Endothelial cell of umbilical vein (primary cell): ENCODE data around the gene PAK4. TPM values are rescaled to one million over a fixed set of nuclear protein-coding genes. Genes with fewer than 3 reads are reported as not detected.

Source experiments
- BruUV-seq: library from RNA; stranded (reverse); fragments of 400-500 nt; replicated peaks from 2 replicates; lab custom pipeline; 2021; lab: Mats Ljungman, UMichigan
- CTCF ChIA-PET: fragments of 300-600, 350-600 bp; sonication (Branson Sonifier 250); formaldehyde crosslinking; loops from one replicate; lab custom pipeline; 2021; ENCODE audit warnings: antibody characterized with exemption, inconsistent platforms; lab: Charles Lee
- POLR2A ChIA-PET: fragments of 300-600, 350-600 bp; sonication (Branson Sonifier 250); formaldehyde crosslinking; loops from one replicate; lab custom pipeline; 2021; ENCODE audit warnings: antibody characterized with exemption, inconsistent platforms; lab: Charles Lee
- DNase-seq: peaks from one replicate; pipeline ENCODE4 v3.0.0-alpha.2; 2011; ENCODE audit warnings: low read depth, low spot score
- FAIRE-seq: peaks from 2 replicates; lab custom pipeline; 2011; peaks lifted over from hg19 to GRCh38; lab: Jason Lieb, UNC
- H2AFZ ChIP-seq: 2 replicates; pipeline ENCODE4 v1.6.0; 2012; ENCODE audit warnings: low read depth, low read length, control low read depth, inconsistent platforms
- H3K27ac ChIP-seq: 2 replicates; pipeline ENCODE4 v1.5.1; 2011; ENCODE audit warnings: low read depth, mild to moderate bottlenecking, control low read depth, low read length, moderate library complexity; ENCODE audit not compliant: insufficient read depth
- H3K27me3 ChIP-seq, 2 experiments: 2 replicates each; pipeline versions ENCODE4 v1.6.0 to v1.6.1; 2011; ENCODE audit warnings: low read length in 2 of 2, mixed read lengths in 1 of 2; ENCODE audit not compliant: control insufficient read depth in 2 of 2, insufficient read depth in 2 of 2
- H3K36me3 ChIP-seq, 2 experiments: 2 replicates in 1 of 2; 3 replicates in 1 of 2; pipeline ENCODE4 v1.5.1; 2011; ENCODE audit warnings: low read length in 2 of 2, mild to moderate bottlenecking in 1 of 2, moderate library complexity in 1 of 2; ENCODE audit not compliant: control insufficient read depth in 2 of 2, insufficient read depth in 2 of 2; ENCODE audit errors: extremely low read depth in 1 of 2
- H3K4me1 ChIP-seq: 3 replicates; pipeline ENCODE4 v1.5.1; 2011; ENCODE audit warnings: mild to moderate bottlenecking, low read length; ENCODE audit not compliant: control insufficient read depth, insufficient read depth; ENCODE audit errors: extremely low read depth
- H3K4me2 ChIP-seq: 2 replicates; pipeline ENCODE4 v1.6.1; 2011; ENCODE audit warnings: low read length, control low read depth, mixed read lengths; ENCODE audit not compliant: insufficient read depth
- H3K4me3 ChIP-seq, 3 experiments: fragments of 200-600 bp in 1 of 3; sonication (generic), shearing (Covaris generic) in 1 of 3; replicated peaks in 1 of 3; 2 replicates each; pipeline ENCODE4 v1.5.1; 2011 to 2016; ENCODE audit warnings: control low read depth in 3 of 3, low read length in 3 of 3, mild to moderate bottlenecking in 2 of 3, inconsistent platforms in 1 of 3, low read depth in 1 of 3, moderate library complexity in 1 of 3; ENCODE audit not compliant: insufficient read depth in 1 of 3
- H3K79me2 ChIP-seq: 2 replicates; pipeline ENCODE4 v1.6.0; 2012; ENCODE audit warnings: low read length, inconsistent platforms; ENCODE audit not compliant: control insufficient read depth, insufficient read depth
- H3K9ac ChIP-seq: replicated peaks from 2 replicates; pipeline ENCODE3; 2011; ENCODE audit warnings: low read length, control low read depth; ENCODE audit not compliant: insufficient read depth; ENCODE audit errors: extremely low read depth
- H3K9me1 ChIP-seq: replicated peaks from 3 replicates; pipeline ENCODE4 v1.6.0; 2011; ENCODE audit warnings: mild to moderate bottlenecking, low read length; ENCODE audit not compliant: control insufficient read depth, insufficient read depth; ENCODE audit errors: extremely low read depth
- H3K9me3 ChIP-seq: replicated peaks from 2 replicates; pipeline ENCODE4 v1.5.1; 2012; ENCODE audit warnings: low read length, inconsistent platforms; ENCODE audit not compliant: control insufficient read depth, insufficient read depth
- H4K20me1 ChIP-seq: replicated peaks from 2 replicates; pipeline ENCODE3; 2011; ENCODE audit warnings: mild to moderate bottlenecking, low read length; ENCODE audit not compliant: control insufficient read depth, insufficient read depth; ENCODE audit errors: extremely low read depth
- CTCF ChIP-seq, 2 donors: IDR thresholded peaks; 1 replicate in 1 of 2; 2 replicates in 1 of 2; pipeline ENCODE4 v1.5.1; 2011; ENCODE audit warnings: low read length in 2 of 2, mild to moderate bottlenecking in 2 of 2, moderate library complexity in 2 of 2, control low read depth in 1 of 2, inconsistent platforms in 1 of 2, low read depth in 1 of 2; ENCODE audit not compliant: insufficient read depth in 1 of 2; ENCODE audit errors: extremely low read depth in 1 of 2
- EZH2 ChIP-seq: IDR thresholded peaks from 2 replicates; pipeline ENCODE4 v1.6.1; 2012; ENCODE audit warnings: borderline replicate concordance, low read depth, mild to moderate bottlenecking, moderate library complexity, low read length, inconsistent platforms; ENCODE audit not compliant: severe bottlenecking
- FOS ChIP-seq: IDR thresholded peaks from 2 replicates; pipeline ENCODE4 v1.6.1; 2011; ENCODE audit warnings: mild to moderate bottlenecking, low read length, moderate library complexity, borderline replicate concordance; ENCODE audit not compliant: insufficient read depth
- GATA2 ChIP-seq: IDR thresholded peaks from 2 replicates; pipeline ENCODE4 v1.7.0; 2011; ENCODE audit warnings: low read depth, mild to moderate bottlenecking, moderate library complexity, mixed read lengths, low read length; ENCODE audit not compliant: insufficient read length, insufficient read depth
- JUN ChIP-seq: IDR thresholded peaks from 2 replicates; pipeline ENCODE4 v1.6.1; 2011; ENCODE audit warnings: borderline replicate concordance, low read depth; ENCODE audit not compliant: insufficient read length, insufficient read depth
- MYC ChIP-seq: IDR thresholded peaks from one replicate; pipeline ENCODE4 v1.6.1; 2011; ENCODE audit warnings: mild to moderate bottlenecking, low read depth, low read length
- POLR2A ChIP-seq: IDR thresholded peaks from 2 replicates; pipeline ENCODE4 v1.6.1; 2012; ENCODE audit warnings: low read depth, mild to moderate bottlenecking, control low read depth, low read length
- POLR2AphosphoS5 ChIP-seq: IDR thresholded peaks from 2 replicates; pipeline ENCODE4 v1.6.1; 2012; ENCODE audit warnings: low read depth, mild to moderate bottlenecking, control low read depth, low read length, moderate library complexity; ENCODE audit not compliant: insufficient read depth
- dilution Hi-C: fragments of 300-500 bp; cut with MboI; formaldehyde crosslinking; loops from one replicate; pipeline ENCODE4 v1.15.0; 2019; ENCODE audit warnings: low sequenced_read_pairs; ENCODE audit not compliant: extremely low pct_ligation_motif_present
- intact Hi-C: fragments of 100-400 bp; cut with micrococcal nuclease; formaldehyde crosslinking; loops from one replicate; pipeline ENCODE4 v1.10.0; 2022
- polyA plus RNA-seq, 4 experiments: library from polyadenylated mRNA; depleted of rRNA in 3 of 4; stranded (reverse) in 3 of 4; unstranded in 1 of 4; fragments of >200 nt; gene quantifications; 2 replicates each; pipeline versions ENCODE4 v1.2.1 to v1.2.3, GENCODE V29; 2011 to 2012; ENCODE audit warnings: missing spikeins in 1 of 4
- total RNA-seq: library from RNA; stranded (reverse); gene quantifications from 2 replicates; pipeline ENCODE4 v1.2.3, GENCODE V29; 2021
- TF ChIP-seq, protein P1 (sequence below): IDR thresholded peaks from 2 replicates; pipeline ENCODE4 v1.6.1; 2011; ENCODE audit not compliant: insufficient read depth, insufficient read length

PAK4 gene
- total and polyA plus RNA-seq, 2 donors (not counting 3 experiments of a cell fraction or from before 2014, with no cell fraction given), result 39.8 to 55.4 TPM

GRCh38 chr19:39173502-39173991 is 48.0 kb downstream of the PAK4 start:
- H3K9me3 ChIP-seq, result no peaks in the 10 kb centered on the region
- H3K4me2 ChIP-seq, result no peak overlapping the region
- TF ChIP-seq POLR2AphosphoS5, result no peak
- CTCF ChIA-PET, result interaction anchor here (1.1 kb wide), 1 partner anchor 122 kb away, joined by 3 read pairs; no protein-coding TSS in a partner anchor
- intact Hi-C loops, result no loop called here
- no peaks in the 10 kb centered on the region for H3K4me1 ChIP-seq
- H3K9me1 ChIP-seq, result no peaks in the 10 kb centered on the region
- no peak overlapping the region for H2AFZ ChIP-seq
- no peak overlapping the region for H3K27ac ChIP-seq
- BruUV-seq, result no TSS peak
- FAIRE-seq, result no peak
- no peaks in the 10 kb centered on the region for H3K79me2 ChIP-seq
- no peak overlapping the region for H3K4me3 ChIP-seq
- no peaks in the 10 kb centered on the region for H4K20me1 ChIP-seq
- H3K9ac ChIP-seq, result no peak overlapping the region
- H3K36me3 ChIP-seq, result peaks cover 3 to 37% of the 10 kb centered on the region in 2 experiments
- dilution Hi-C loops, result no loop called here
- H3K27me3 ChIP-seq, result no peaks in the 10 kb centered on the region
- DNase-seq, result no peak
- POLR2A ChIA-PET, result no interaction called here

- TF ChIP-seq MYC, result no peak
- TF ChIP-seq POLR2AphosphoS5, result no peak
- TF ChIP-seq EZH2, result no peak
- TF ChIP-seq CTCF (IDR thresholded peaks at IDR 0.05; ENCODE audit: extremely low read depth in 1 of 2, insufficient read depth in 1 of 2, low read depth in 1 of 2, low read length in 2 of 2), result no peak
- TF ChIP-seq JUN, result no peak
- no peak for TF ChIP-seq FOS
- no peak for TF ChIP-seq POLR2A
- TF ChIP-seq, protein P1, sequence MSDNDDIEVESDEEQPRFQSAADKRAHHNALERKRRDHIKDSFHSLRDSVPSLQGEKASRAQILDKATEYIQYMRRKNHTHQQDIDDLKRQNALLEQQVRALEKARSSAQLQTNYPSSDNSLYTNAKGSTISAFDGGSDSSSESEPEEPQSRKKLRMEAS, result no peak
- no peak for TF ChIP-seq GATA2
- CTCF ChIA-PET, result interaction anchor here (1.1 kb wide), 1 partner anchor 123 kb away, joined by 3 read pairs; no protein-coding TSS in a partner anchor
- dilution Hi-C loops, result no loop called here
- POLR2A ChIA-PET, result no interaction called here
- H3K4me3 ChIP-seq, result no peak overlapping the region
- H3K9me1 ChIP-seq, result no peaks in the 10 kb centered on the region
- DNase-seq (no peak), FAIRE-seq (no peak)
- H2AFZ ChIP-seq, result no peak overlapping the region
- no TSS peak for BruUV-seq
- H3K27ac ChIP-seq, result no peak overlapping the region
- no peaks in the 10 kb centered on the region for H3K4me1 ChIP-seq
- H3K36me3 ChIP-seq, result peaks cover 3 to 40% of the 10 kb centered on the region in 2 experiments
- H3K9ac ChIP-seq, result no peak overlapping the region
- no peaks in the 10 kb centered on the region for H3K27me3 ChIP-seq
- H3K79me2 ChIP-seq, result no peaks in the 10 kb centered on the region
- H3K9me3 ChIP-seq, result no peaks in the 10 kb centered on the region
- intact Hi-C loops, result no loop called here
- H4K20me1 ChIP-seq, result no peaks in the 10 kb centered on the region
- no peak overlapping the region for H3K4me2 ChIP-seq
Measured at GRCh38 chr19:39174142-39174541, 48.6 kb downstream of the PAK4 start.
